CD4-positive, alpha-beta memory T cell (primary cell): Measurements from ENCODE around the gene KCNG1. TPM values are rescaled to one million over a fixed set of nuclear protein-coding genes. Genes with fewer than 3 reads are reported as not detected.
A peak's percentile ranks its signal among the peaks of the same experiment; 100 is the strongest.
"Not testable (repeated sequence)": the region's sequence is repeated elsewhere in the genome, so short reads cannot be mapped to it uniquely, and the experiment has no call there.

Experiments used
- CTCF ChIA-PET: fragments of 350-600 bp; sonication (Branson Sonifier 250); formaldehyde crosslinking; loops from one replicate; lab custom pipeline; 2021; ENCODE audit warnings: inconsistent platforms; ENCODE audit not compliant: partially characterized antibody; lab: Charles Lee
- POLR2A ChIA-PET: fragments of 350-600 bp; sonication (Branson Sonifier 250); formaldehyde crosslinking; loops from one replicate; lab custom pipeline; 2021; ENCODE audit not compliant: partially characterized antibody; lab: Charles Lee
- DNase-seq, 5 donors: peaks; one replicate each; pipeline versions ENCODE4 v3.0.0 to v3.0.0-alpha.2; 2020 to 2022; ENCODE audit warnings: mixed read lengths in 1 of 5
- H3K27ac ChIP-seq: one replicate; pipeline ENCODE4 v1.7.0; 2013; ENCODE audit warnings: low read depth, low read length
- H3K27me3 ChIP-seq: 2 replicates; pipeline ENCODE4 v1.7.0; 2013; ENCODE audit warnings: mild to moderate bottlenecking, low read length, moderate library complexity; ENCODE audit not compliant: insufficient read depth
- H3K36me3 ChIP-seq: 2 replicates; pipeline ENCODE4 v1.7.0; 2013; ENCODE audit warnings: mild to moderate bottlenecking, low read length, moderate library complexity; ENCODE audit not compliant: insufficient read depth
- H3K4me1 ChIP-seq: 2 replicates; pipeline ENCODE4 v1.7.0; 2013; ENCODE audit warnings: mild to moderate bottlenecking, low read length, moderate library complexity; ENCODE audit not compliant: insufficient read depth
- H3K4me3 ChIP-seq, 2 donors: one replicate each; pipeline ENCODE4 v1.7.0; 2013; ENCODE audit warnings: low read length in 2 of 2, mild to moderate bottlenecking in 1 of 2
- H3K9me3 ChIP-seq, 2 donors: one replicate each; pipeline ENCODE4 v1.7.0; 2013; ENCODE audit warnings: low read length in 2 of 2, control low read depth in 1 of 2; ENCODE audit not compliant: control insufficient read depth in 1 of 2
- H3K27ac Mint-ChIP-seq, 7 donors: one replicate each; pipeline ENCODE4 v1.8.0; 2020 to 2021; ENCODE audit warnings: mixed read lengths in 7 of 7, mild to moderate bottlenecking in 6 of 7, inconsistent platforms in 3 of 7, moderate library complexity in 3 of 7
- H3K27me3 Mint-ChIP-seq, 2 donors: one replicate each; pipeline ENCODE4 v1.8.0; 2020 to 2021; ENCODE audit warnings: mixed read lengths in 2 of 2
- H3K36me3 Mint-ChIP-seq, 2 donors: one replicate each; pipeline ENCODE4 v1.8.0; 2020 to 2021; ENCODE audit warnings: mixed read lengths in 2 of 2, inconsistent platforms in 1 of 2, mild to moderate bottlenecking in 1 of 2
- H3K4me1 Mint-ChIP-seq, 4 donors: one replicate each; pipeline ENCODE4 v1.8.0; 2020 to 2021; ENCODE audit warnings: mixed read lengths in 4 of 4, mild to moderate bottlenecking in 1 of 4
- H3K4me3 Mint-ChIP-seq, 8 donors: one replicate each; pipeline ENCODE4 v1.8.0; 2020 to 2021; ENCODE audit warnings: mixed read lengths in 8 of 8, mild to moderate bottlenecking in 7 of 8, moderate library complexity in 6 of 8, inconsistent platforms in 3 of 8
- H3K9me3 Mint-ChIP-seq, 8 donors: one replicate each; pipeline ENCODE4 v1.8.0; 2020 to 2021; ENCODE audit warnings: mixed read lengths in 8 of 8, mild to moderate bottlenecking in 5 of 8, inconsistent platforms in 3 of 8, moderate library complexity in 1 of 8
- intact Hi-C: fragments of 100-400 bp; cut with micrococcal nuclease; formaldehyde crosslinking; loops from one replicate; pipeline ENCODE4 v1.15.1; 2023
- polyA plus RNA-seq, 2 donors: library from polyadenylated mRNA; unstranded; fragments of 300-500 nt; fragmentation: Illumina TruSeq; gene quantifications; one replicate each; pipeline ENCODE4 v1.2.3, GENCODE V29; 2021
- total RNA-seq, 2 experiments: library from RNA; stranded (reverse); gene quantifications; one replicate each; pipeline ENCODE4 v1.2.3, GENCODE V29; 2021

The KCNG1 gene
- total and polyA plus RNA-seq, 4 experiments from 2014 or later, result not detected

GRCh38 chr20:51060301-51060700 is 37.4 kb upstream of the KCNG1 start:
- peaks cover 23 to 33% of the 10 kb centered on the region in 2 donors for H3K27me3 Mint-ChIP-seq
- Histone ChIP-seq H3K4me3 (no peak overlapping the region), H3K4me1 (no peaks in the 10 kb centered on the region), H3K9me3 (no peaks in the 10 kb centered on the region), H3K27ac (no peak overlapping the region), H3K27me3 (peaks cover 6% of the 10 kb centered on the region), H3K36me3 (no peaks in the 10 kb centered on the region)
- intact Hi-C loops, result no loop called here
- DNase-seq, result no peak
- ChIA-PET CTCF (no interaction called here), POLR2A (no interaction called here)
- peaks cover 0 to 2% (median 0%) of the 10 kb centered on the region in 8 donors for H3K9me3 Mint-ChIP-seq
- H3K27ac Mint-ChIP-seq, result peak overlapping the region in 1 of 7 donors; percentile 21
- no peak overlapping the region for H3K4me3 Mint-ChIP-seq
- no peaks in the 10 kb centered on the region for H3K36me3 Mint-ChIP-seq
- H3K4me1 Mint-ChIP-seq, result peaks cover 0 to 4% (median 2%) of the 10 kb centered on the region in 4 donors

- Mint-ChIP-seq H3K36me3 (no peaks in the 10 kb centered on the region), H3K27me3 (peaks cover 23 to 36% of the 10 kb centered on the region in 2 donors), H3K27ac (no peak overlapping the region), H3K4me3 (no peak overlapping the region), H3K9me3 (peaks cover 0 to 2% (median 0%) of the 10 kb centered on the region in 8 donors), H3K4me1 (peaks cover 0 to 4% (median 2%) of the 10 kb centered on the region in 4 donors)
- no peaks in the 10 kb centered on the region for H3K9me3 ChIP-seq
- POLR2A ChIA-PET, result no interaction called here
- CTCF ChIA-PET, result no interaction called here
- no peak for DNase-seq
- no peak overlapping the region for H3K27ac ChIP-seq
- H3K4me3 ChIP-seq, result no peak overlapping the region
- H3K36me3 ChIP-seq, result no peaks in the 10 kb centered on the region
- intact Hi-C loops, result no loop called here
- no peaks in the 10 kb centered on the region for H3K4me1 ChIP-seq
- peaks cover 5% of the 10 kb centered on the region for H3K27me3 ChIP-seq
Observed at GRCh38 chr20:51059862-51060261, 37.0 kb upstream of the KCNG1 start.

- peaks cover 0 to under 1% (median 0%) of the 10 kb centered on the region in 8 donors for H3K9me3 Mint-ChIP-seq
- peaks cover 22 to 40% of the 10 kb centered on the region in 2 donors for H3K27me3 Mint-ChIP-seq
- Histone ChIP-seq H3K9me3 (no peaks in the 10 kb centered on the region), H3K27me3 (no peaks in the 10 kb centered on the region), H3K4me1 (no peaks in the 10 kb centered on the region), H3K27ac (no peak overlapping the region), H3K36me3 (no peaks in the 10 kb centered on the region), H3K4me3 (no peak overlapping the region)
- CTCF ChIA-PET, result no interaction called here
- intact Hi-C loops, result no loop called here
- no peaks in the 10 kb centered on the region for H3K36me3 Mint-ChIP-seq
- no peak for DNase-seq
- POLR2A ChIA-PET, result no interaction called here
- H3K27ac Mint-ChIP-seq, result no peak overlapping the region
- peaks cover 0 to 4% (median 2%) of the 10 kb centered on the region in 4 donors for H3K4me1 Mint-ChIP-seq
- H3K4me3 Mint-ChIP-seq, result no peak overlapping the region
Observed at GRCh38 chr20:51058017-51058416, 35.1 kb upstream of the KCNG1 start.

GRCh38 chr20:51054233-51054632 is 31.3 kb upstream of the KCNG1 start:
- no peaks in the 10 kb centered on the region for H3K36me3 Mint-ChIP-seq
- intact Hi-C loops, result no loop called here
- Histone ChIP-seq H3K9me3 (no peaks in the 10 kb centered on the region), H3K36me3 (no peaks in the 10 kb centered on the region), H3K4me3 (no peak overlapping the region), H3K4me1 (no peaks in the 10 kb centered on the region), H3K27ac (no peak overlapping the region), H3K27me3 (peaks cover 5% of the 10 kb centered on the region)
- peaks cover 19 to 32% of the 10 kb centered on the region in 2 donors for H3K27me3 Mint-ChIP-seq
- no peaks in the 10 kb centered on the region for H3K4me1 Mint-ChIP-seq
- CTCF ChIA-PET, result no interaction called here
- no peak overlapping the region for H3K27ac Mint-ChIP-seq
- H3K9me3 Mint-ChIP-seq, result peaks cover 0 to 2% (median 0%) of the 10 kb centered on the region in 8 donors
- no peak overlapping the region for H3K4me3 Mint-ChIP-seq
- DNase-seq, result no peak
- POLR2A ChIA-PET, result no interaction called here

- no peak for DNase-seq
- Histone ChIP-seq H3K27me3 (peaks cover 9% of the 10 kb centered on the region), H3K4me1 (no peaks in the 10 kb centered on the region), H3K9me3 (no peaks in the 10 kb centered on the region), H3K4me3 (no peak overlapping the region), H3K27ac (no peak overlapping the region), H3K36me3 (no peaks in the 10 kb centered on the region)
- Mint-ChIP-seq H3K27ac (no peak overlapping the region), H3K4me1 (no peaks in the 10 kb centered on the region), H3K36me3 (no peaks in the 10 kb centered on the region), H3K27me3 (peaks cover 19 to 35% of the 10 kb centered on the region in 2 donors), H3K4me3 (no peak overlapping the region), H3K9me3 (peaks cover 0 to 8% (median 3%) of the 10 kb centered on the region in 8 donors)
- intact Hi-C loops, result no loop called here
- CTCF ChIA-PET, result no interaction called here
- POLR2A ChIA-PET, result no interaction called here
Observed at GRCh38 chr20:51050531-51051075, 27.7 kb upstream of the KCNG1 start.

GRCh38 chr20:51046021-51046985 is 23.4 kb upstream of the KCNG1 start:
- Mint-ChIP-seq H3K27ac (peak overlapping the region in 1 of 7 donors; percentile 44), H3K36me3 (no peaks in the 10 kb centered on the region), H3K4me1 (no peaks in the 10 kb centered on the region), H3K4me3 (no peak overlapping the region), H3K27me3 (peaks cover 15 to 22% of the 10 kb centered on the region in 2 donors), H3K9me3 (peaks cover 0 to 8% (median 3%) of the 10 kb centered on the region in 8 donors)
- ChIA-PET CTCF (no interaction called here), POLR2A (no interaction called here)
- Histone ChIP-seq H3K27me3 (peaks cover 9% of the 10 kb centered on the region), H3K4me3 (no peak overlapping the region), H3K4me1 (no peaks in the 10 kb centered on the region), H3K36me3 (no peaks in the 10 kb centered on the region), H3K9me3 (no peaks in the 10 kb centered on the region), H3K27ac (no peak overlapping the region)
- DNase-seq, result no peak
- intact Hi-C loops, result no loop called here

- H3K9me3 ChIP-seq, H3K36me3 ChIP-seq, H3K27ac Mint-ChIP-seq, DNase-seq, H3K4me3 Mint-ChIP-seq, intact Hi-C loops, H3K4me1 Mint-ChIP-seq, CTCF ChIA-PET, H3K4me3 ChIP-seq, H3K27me3 ChIP-seq, H3K36me3 Mint-ChIP-seq, H3K4me1 ChIP-seq, H3K27ac ChIP-seq, H3K9me3 Mint-ChIP-seq, POLR2A ChIA-PET: not testable (repeated sequence)
- H3K27me3 Mint-ChIP-seq, result peaks cover 12 to 18% of the 10 kb centered on the region in 2 donors
Observed at GRCh38 chr20:51045492-51045891, 22.6 kb upstream of the KCNG1 start.
